ENCODE measurements around the gene SOX9. TPM values are rescaled to one million over a fixed set of nuclear protein-coding genes. Genes with fewer than 3 reads are reported as not detected.

The SOX9 gene
- total RNA-seq, 1 donor from 2014 or later: 7.3 TPM

- ATAC-seq (no peak), DNase-seq (no peak)
- intact Hi-C loops (cut with micrococcal nuclease): no loop called here
These were observed 25.6 kb downstream of the SOX9 start for GRCh38 chr17:72146371-72146770.

DNA sequence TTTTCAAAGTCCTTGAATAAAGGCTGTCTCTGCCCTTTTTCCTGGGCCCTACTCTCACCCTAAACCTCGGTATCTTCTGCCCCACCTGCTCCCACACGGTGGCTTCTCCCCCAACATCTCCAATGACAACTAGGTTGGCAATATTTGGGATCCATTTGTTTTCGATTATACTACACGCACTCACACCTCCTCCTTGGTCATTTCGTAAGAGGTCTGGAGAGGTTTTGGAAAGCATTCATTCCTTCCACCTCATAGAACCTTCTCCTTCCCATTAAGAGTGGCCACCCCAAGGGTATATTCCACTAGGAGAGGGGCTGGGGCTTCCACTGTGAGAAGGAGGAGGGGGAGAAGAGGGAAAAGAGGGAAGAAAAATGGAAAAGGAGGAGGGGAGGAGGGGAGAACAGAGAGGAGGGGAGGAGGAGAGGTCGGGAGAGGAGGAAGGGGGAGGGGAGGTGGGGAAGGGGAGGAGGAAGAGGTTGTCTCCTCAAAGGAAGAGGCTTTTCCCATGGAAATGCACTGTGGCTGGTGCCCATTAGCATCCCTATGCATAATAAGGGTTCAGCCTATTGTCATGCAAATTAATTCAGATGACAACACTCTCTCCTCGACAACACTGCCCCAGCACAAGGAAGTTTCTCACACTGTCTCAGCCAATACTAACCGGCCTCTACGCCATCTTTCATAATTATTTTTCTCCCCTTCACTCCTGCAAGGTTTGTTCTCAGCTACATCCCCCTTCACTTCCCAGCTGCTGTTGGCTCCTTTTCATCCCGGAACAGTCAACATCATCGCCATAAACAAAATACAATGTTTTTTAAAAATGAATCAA is 30.0 kb downstream of the SOX9 start:
- intact Hi-C loops (cut with micrococcal nuclease): no loop called here

DNA sequence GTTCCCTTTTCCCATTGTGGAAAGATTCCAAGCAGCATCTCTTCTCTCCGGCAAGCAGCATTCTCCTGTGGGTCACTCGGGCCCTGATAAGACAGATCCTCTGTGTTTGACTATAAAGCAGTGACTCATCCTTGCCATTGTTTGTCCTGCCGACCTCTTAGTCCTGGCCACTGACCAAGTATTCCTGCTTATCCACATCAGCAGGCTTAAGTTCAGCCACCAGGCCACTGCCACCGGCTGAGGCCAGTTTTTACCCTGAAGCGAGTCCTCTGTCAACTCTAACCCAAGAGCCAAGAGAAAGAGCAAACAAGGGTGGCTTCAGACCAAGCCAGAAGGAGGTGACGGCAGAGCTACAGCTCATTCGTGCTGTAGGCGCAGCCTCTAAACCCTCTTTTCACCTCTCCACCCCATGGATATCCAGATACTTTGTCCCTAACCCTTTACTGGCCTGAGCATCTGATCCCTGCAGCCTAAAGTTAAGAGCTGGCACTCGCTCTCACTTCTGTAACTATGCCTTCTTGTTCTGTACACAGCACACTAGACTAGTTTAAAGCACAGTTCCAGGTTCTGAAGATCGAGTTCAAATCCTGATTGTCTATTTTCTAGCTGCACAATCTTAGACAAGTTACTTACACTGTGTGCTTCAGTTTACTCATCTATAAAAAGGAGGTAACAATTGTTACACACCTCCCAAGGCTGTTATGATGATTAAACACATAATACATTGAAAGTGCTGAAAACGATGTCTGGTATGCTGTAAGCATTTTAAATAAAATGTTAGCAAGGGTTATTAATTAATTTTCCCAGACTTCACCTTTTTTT is 31.0 kb downstream of the SOX9 start:
- ATAC-seq (peak; percentile 94), DNase-seq (peak; percentile 66)
- intact Hi-C loops (cut with micrococcal nuclease): no loop called here

More for the DNA sequence above, 30.0 kb downstream of the SOX9 start:
- ATAC-seq (peak; percentile 17), DNase-seq (no peak)

GRCh38 chr17:72152387-72152929 is 31.6 kb downstream of the SOX9 start:
- no peak for DNase-seq
- peak; percentile 64 for ATAC-seq
- intact Hi-C loops (cut with micrococcal nuclease): no loop called here

GRCh38 chr17:72158895-72159885 is 38.4 kb downstream of the SOX9 start:
- intact Hi-C loops (cut with micrococcal nuclease): no loop called here
- ATAC-seq (peak; percentile 37), DNase-seq (no peak)

DNA sequence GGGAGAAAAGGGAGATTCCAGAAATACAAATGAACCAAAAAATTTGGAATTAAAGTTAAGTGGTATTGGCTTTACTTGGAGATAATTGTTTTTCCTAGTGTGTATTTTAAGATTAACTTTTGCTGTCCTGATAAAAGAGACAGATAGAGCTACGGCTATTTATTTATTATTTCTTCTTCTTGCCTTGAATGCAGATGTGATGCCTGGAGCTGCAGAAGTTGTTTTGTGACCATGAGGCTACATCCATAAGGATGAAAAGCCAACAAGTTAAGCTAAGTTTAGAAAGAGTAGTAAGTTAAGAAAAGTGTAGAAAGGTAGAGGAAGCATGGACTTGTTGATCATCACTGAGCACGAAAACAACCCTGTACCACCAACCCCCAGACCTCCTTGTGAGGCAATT is 41.7 kb downstream of the SOX9 start:
- ATAC-seq: no peak
- intact Hi-C loops (cut with micrococcal nuclease): no loop called here

DNA sequence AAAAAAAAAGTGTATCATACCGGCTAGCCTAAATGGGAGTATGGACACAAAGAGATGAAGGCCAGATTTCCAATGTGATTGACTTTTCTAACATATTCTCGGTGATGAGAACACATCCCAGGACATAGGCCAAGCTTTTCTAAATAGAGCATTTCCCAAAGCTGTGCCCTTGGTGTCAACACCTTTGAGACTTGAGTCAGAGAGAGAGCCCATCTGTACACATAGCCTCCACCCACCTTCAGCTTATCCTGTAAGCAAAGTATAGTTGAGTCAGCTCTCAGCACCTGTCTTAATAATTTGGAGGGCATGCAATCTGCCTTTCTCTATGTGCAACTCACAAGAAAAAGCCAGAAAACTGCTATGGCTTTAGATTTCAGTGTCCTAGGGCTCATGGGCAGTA is 42.7 kb downstream of the SOX9 start:
- DNase-seq: no peak
- ATAC-seq: peak; percentile 78
- intact Hi-C loops (cut with micrococcal nuclease): no loop called here

More for the DNA sequence above, 41.7 kb downstream of the SOX9 start:
- no peak for DNase-seq

GRCh38 chr17:72164158-72164739 is 43.4 kb downstream of the SOX9 start:
- intact Hi-C loops (cut with micrococcal nuclease): no loop called here
- no peak for DNase-seq
- peak; percentile 67 for ATAC-seq

DNA sequence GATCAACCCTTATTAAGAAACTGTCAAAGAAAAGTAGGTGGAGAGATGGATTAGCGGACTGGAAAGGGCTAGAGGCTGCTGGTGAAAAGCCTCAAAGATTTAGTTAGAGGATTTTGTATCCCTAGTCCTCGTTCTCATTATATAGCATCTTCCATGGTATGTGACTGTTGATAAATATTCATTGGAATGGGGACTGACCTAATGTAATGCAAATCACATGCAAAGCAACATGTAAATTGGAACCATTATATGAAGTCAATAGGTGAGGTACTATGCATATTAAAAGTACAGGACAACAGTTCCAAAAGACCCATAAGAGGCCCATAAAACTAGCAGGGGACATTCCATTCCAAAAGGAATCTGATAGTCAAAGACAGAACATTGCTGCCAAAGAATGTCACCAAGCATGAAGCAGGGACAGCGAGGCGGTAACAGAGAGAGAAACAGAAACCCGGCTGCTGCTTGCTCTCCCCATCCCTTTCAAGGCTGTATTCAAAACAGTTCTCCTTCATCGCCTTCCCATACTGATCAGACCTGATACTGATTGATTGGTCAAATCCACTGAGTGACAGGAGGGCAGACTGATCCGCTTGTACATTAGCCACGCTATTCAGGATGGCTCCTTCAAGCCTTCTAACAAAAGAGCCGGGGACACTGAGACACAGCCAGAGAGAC is 44.5 kb downstream of the SOX9 start:
- peak; percentile 36 for ATAC-seq

DNA sequence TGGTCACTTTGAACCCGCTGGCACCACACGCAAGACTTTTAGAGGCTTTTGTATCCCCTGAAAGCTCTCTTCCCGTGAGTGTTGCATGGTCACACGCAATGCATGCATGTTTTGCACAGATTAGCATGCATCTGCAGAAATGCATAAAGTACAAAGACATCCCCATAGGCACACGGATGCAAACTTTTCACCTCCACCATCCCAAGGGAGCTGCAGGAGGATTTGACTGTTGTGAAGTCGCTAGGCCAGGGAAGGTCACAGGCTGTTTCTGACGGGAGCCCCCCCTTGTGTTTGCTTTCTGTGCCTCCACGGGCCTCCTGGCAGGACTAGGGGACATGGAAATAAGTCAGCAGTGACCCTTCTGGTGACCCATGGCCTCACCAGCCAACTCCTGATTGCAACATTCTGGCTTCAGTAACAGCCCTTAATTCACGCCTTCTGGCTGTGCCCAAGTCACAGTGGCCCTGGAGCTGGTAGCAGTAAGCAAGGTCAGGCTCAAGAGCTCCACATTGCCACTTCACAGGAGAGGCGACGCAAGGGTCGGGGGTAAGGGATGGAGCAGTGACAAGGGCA is 45.1 kb downstream of the SOX9 start:
- intact Hi-C loops (cut with micrococcal nuclease): no loop called here
- DNase-seq (no peak), ATAC-seq (peak; percentile 63)

More for the DNA sequence above, 44.5 kb downstream of the SOX9 start:
- DNase-seq: no peak
- intact Hi-C loops (cut with micrococcal nuclease): no loop called here

- DNase-seq (no peak), ATAC-seq (no peak)
- intact Hi-C loops (cut with micrococcal nuclease): no loop called here
These were observed 46.8 kb downstream of the SOX9 start for GRCh38 chr17:72167593-72167992.

DNA sequence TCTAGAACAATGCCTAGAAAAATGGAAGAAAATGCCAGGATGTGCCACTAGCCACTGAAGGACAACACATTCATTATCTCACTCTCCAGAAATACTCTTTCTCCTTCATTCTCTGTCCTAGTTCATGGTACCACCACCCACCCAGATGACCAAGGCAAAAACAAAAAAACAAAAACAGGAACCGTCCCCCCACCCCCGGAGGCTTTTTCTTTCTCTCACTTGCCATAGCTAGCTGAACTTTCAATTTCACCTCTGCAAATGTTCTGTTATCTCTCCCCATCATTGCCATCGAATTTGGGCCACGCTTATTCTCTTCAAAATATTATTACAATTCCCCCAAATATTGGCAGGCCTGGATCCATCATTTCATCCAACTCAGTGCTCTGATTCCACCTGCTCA is 49.0 kb downstream of the SOX9 start:
- intact Hi-C loops (cut with micrococcal nuclease): no loop called here
- DNase-seq (no peak), ATAC-seq (no peak)

DNA sequence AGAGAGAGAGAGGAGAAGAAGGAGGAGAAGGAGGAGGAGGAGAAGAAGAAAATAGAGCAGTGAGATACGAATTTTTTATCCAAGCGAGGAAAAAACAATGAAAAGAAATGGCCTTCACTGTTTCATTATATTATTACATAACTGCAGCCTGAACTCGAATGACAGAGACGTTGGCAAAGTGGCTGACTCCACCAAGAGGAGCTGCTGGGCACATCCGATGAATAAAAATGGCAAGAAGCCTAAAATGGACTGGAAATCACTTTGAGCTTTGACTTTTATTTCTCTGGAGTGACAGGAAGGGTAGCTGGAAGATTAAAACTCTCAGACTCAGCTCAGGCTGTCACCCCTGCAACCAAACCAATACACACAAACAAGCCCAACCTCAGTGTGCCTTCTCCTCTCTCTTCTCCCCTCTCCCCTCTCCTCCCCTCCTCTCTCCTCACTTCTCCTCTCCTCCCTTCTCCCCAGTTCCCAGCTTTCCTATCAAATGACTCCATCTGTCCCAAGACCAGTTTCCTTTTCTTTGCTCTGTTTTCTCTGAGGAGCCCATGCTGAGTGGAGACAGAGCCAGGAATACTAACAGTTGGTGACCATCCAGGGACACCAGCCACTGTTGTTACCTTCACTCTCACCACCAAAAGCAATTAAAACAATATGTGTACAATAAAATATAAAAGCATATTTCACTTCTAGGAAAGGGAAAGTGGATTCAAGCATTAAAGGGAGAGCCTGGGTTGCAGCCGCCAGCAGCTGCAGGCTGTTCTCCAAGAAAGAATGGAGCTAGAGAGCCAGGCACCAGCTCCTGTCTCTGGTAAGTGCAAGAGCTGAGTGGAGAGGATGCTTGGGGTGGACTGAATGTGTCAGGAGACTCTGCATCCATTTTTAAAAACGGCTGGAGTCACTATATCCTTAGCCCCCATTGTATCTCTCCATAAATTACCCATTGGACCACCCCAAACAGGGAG is 51.2 kb downstream of the SOX9 start:
- intact Hi-C loops (cut with micrococcal nuclease): no loop called here
- DNase-seq (no peak), ATAC-seq (peak; percentile 66)

DNA sequence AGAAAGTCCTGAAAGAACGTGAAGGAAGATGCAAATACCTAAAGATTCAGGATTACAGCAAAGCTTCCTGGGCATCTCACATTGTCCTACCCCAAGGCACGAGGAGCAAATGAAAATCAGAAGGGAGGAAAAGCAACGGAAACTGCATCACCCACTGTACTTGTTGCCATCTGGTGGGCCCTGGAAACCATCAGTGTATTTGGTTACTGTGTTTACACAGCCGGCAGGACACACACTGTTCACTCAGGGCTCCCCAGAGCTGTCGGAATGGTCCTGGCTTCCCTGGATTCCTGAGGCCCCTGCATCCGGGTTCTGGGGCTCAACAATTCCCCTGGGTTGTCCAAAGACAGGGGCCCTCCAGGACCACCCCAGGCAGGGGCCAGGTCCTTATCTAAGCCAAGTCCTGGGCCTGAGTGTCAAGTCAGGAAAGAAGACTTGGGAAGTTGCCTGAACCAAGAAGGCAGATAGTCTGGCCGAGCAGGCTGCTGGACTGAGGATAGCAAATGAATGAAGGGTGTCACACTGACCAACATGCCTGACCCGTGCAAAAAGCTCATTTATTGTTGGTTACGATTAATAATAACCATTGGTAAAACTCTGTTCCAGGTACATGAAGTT is 52.8 kb downstream of the SOX9 start:
- DNase-seq (no peak), ATAC-seq (peak; percentile 61)
- intact Hi-C loops (cut with micrococcal nuclease): no loop called here

GRCh38 chr17:72175263-72175662 is 54.4 kb downstream of the SOX9 start:
- intact Hi-C loops (cut with micrococcal nuclease): no loop called here
- ATAC-seq (no peak), DNase-seq (no peak)

Measured in left ventricle myocardium superior (tissue), 1 donor.